HepG2 (cell line): Measurements from ENCODE around the gene SYS1. TPM values are rescaled to one million over a fixed set of nuclear protein-coding genes. Genes with fewer than 3 reads are reported as not detected.

Experiments
- DMAP1 ChIP-seq: IDR thresholded peaks from 2 replicates; pipeline ENCODE4 v1.6.1; 2016
- FOXJ3 ChIP-seq: sonication (generic); formaldehyde crosslinking; IDR thresholded peaks from 2 replicates; pipeline ENCODE4 v1.4.0; 2020; ENCODE audit warnings: missing genetic modification reagents, mild to moderate bottlenecking, borderline replicate concordance
- GTF2F1 ChIP-seq: fragments of 150-350 bp; IDR thresholded peaks from 2 replicates; pipeline ENCODE4 v1.6.1; 2014; ENCODE audit warnings: low read length
- HDAC2 ChIP-seq: sonication (generic); formaldehyde crosslinking; IDR thresholded peaks from 2 replicates; pipeline ENCODE4 v1.4.0; 2020; ENCODE audit warnings: missing genetic modification reagents
- IRF2 ChIP-seq: IDR thresholded peaks from 2 replicates; pipeline ENCODE4 v1.6.1; 2018; ENCODE audit warnings: missing genetic modification reagents, missing compliant biosample characterization
- ISX ChIP-seq: sonication (generic); formaldehyde crosslinking; conservative IDR thresholded peaks from 2 replicates; pipeline ENCODE4 v1.5.0; 2020; ENCODE audit warnings: missing genetic modification reagents
- KAT8 ChIP-seq: IDR thresholded peaks from 2 replicates; pipeline ENCODE4 v1.6.1; 2016; ENCODE audit warnings: missing genetic modification reagents, missing compliant biosample characterization
- NAIF1 ChIP-seq: sonication (generic); formaldehyde crosslinking; IDR thresholded peaks from 2 replicates; pipeline ENCODE4 v1.5.0; 2020; ENCODE audit warnings: mild to moderate bottlenecking, missing genetic modification reagents, borderline replicate concordance
- NFE2L2 ChIP-seq: fragments of 150-350 bp; IDR thresholded peaks from 2 replicates; pipeline ENCODE4 v1.6.1; 2014; ENCODE audit warnings: low read length
- NRL ChIP-seq: sonication (generic); formaldehyde crosslinking; IDR thresholded peaks from 2 replicates; pipeline ENCODE4 v1.5.0; 2020; ENCODE audit warnings: missing genetic modification reagents, mild to moderate bottlenecking, moderate library complexity, borderline replicate concordance
- TRIM24 ChIP-seq: sonication (generic); formaldehyde crosslinking; IDR thresholded peaks from 2 replicates; pipeline ENCODE4 v1.8.0; 2022; ENCODE audit warnings: mild to moderate bottlenecking, missing genetic modification reagents
- ZFP36 ChIP-seq: fragments of 150-350 bp; IDR thresholded peaks from 2 replicates; pipeline ENCODE4 v1.6.1; 2018; ENCODE audit warnings: borderline replicate concordance, low read length, low read depth; ENCODE audit not compliant: partially characterized antibody
- ZFX ChIP-seq: sonication (generic); formaldehyde crosslinking; IDR thresholded peaks from 2 replicates; pipeline ENCODE4 v1.4.0; 2020; ENCODE audit warnings: mild to moderate bottlenecking, low read depth, missing genetic modification reagents, moderate library complexity
- ZNF124 ChIP-seq: sonication (generic); formaldehyde crosslinking; IDR thresholded peaks from 2 replicates; pipeline ENCODE4 v1.4.0; 2020; ENCODE audit warnings: missing genetic modification reagents
- ZNF143 ChIP-seq: sonication (generic); formaldehyde crosslinking; IDR thresholded peaks from 2 replicates; pipeline ENCODE4 v1.4.0; 2020; ENCODE audit warnings: missing genetic modification reagents
- ZNF207 ChIP-seq: fragments of 450-650 bp; IDR thresholded peaks from 2 replicates; pipeline ENCODE4 v1.6.1; 2016; ENCODE audit warnings: antibody characterized with exemption, borderline replicate concordance
- ZNF30 ChIP-seq: sonication (generic); formaldehyde crosslinking; IDR thresholded peaks from 2 replicates; pipeline ENCODE4 v1.5.0; 2020; ENCODE audit warnings: mild to moderate bottlenecking, missing genetic modification reagents
- ZNF564 ChIP-seq: sonication (generic); formaldehyde crosslinking; IDR thresholded peaks from 2 replicates; pipeline ENCODE4 v1.8.1; 2023; ENCODE audit warnings: mild to moderate bottlenecking, missing genetic modification reagents
- ZNF567 ChIP-seq: sonication (generic); formaldehyde crosslinking; IDR thresholded peaks from 2 replicates; pipeline ENCODE4 v1.8.1; 2023; ENCODE audit warnings: mild to moderate bottlenecking, missing genetic modification reagents, borderline replicate concordance
- ZNF678 ChIP-seq: sonication (generic); formaldehyde crosslinking; IDR thresholded peaks from 2 replicates; pipeline ENCODE4 v1.4.0; 2020; ENCODE audit warnings: mild to moderate bottlenecking, missing genetic modification reagents
- polyA plus RNA-seq, 8 experiments: library from polyadenylated mRNA; depleted of rRNA in 3 of 8; stranded (reverse) in 7 of 8; unstranded in 1 of 8; fragments of >200 nt; fragmentation: Illumina TruSeq in 4 of 8; extraction: Trizol in 4 of 8; gene quantifications; 2 replicates each; pipeline versions ENCODE4 v1.2.1 to v1.2.3, GENCODE V29; 2011 to 2016; ENCODE audit warnings: low read depth in 4 of 8, missing spikeins in 1 of 8, mixed read lengths in 1 of 8; ENCODE audit not compliant: insufficient read depth in 1 of 8
- total RNA-seq, 5 experiments: library from RNA; depleted of rRNA; stranded (reverse); fragments of >200 nt; fragmentation: Illumina TruSeq; extraction: Trizol; gene quantifications; 2 replicates each; pipeline ENCODE4 v1.2.3, GENCODE V29; 2016; ENCODE audit warnings: low read depth in 1 of 5
- TF ChIP-seq, protein P1 (sequence below): fragments of 450-650 bp; IDR thresholded peaks from 2 replicates; pipeline ENCODE4 v1.6.1; 2016
- TF ChIP-seq, protein P2 (sequence below): sonication (generic); formaldehyde crosslinking; IDR thresholded peaks from 2 replicates; pipeline ENCODE4 v1.8.1; 2022; ENCODE audit warnings: low read depth, mild to moderate bottlenecking, missing genetic modification reagents
- TF ChIP-seq, protein P3 (sequence below): sonication (generic); formaldehyde crosslinking; IDR thresholded peaks from 2 replicates; pipeline ENCODE4 v1.9.0; 2022; ENCODE audit warnings: missing genetic modification reagents, mild to moderate bottlenecking, borderline replicate concordance

The SYS1 gene
- total and polyA plus RNA-seq, 2 of the 13 experiments (the other 11 are each of a cell fraction or from before 2014, with no cell fraction given) = 38.3 to 65.6 TPM

DNA sequence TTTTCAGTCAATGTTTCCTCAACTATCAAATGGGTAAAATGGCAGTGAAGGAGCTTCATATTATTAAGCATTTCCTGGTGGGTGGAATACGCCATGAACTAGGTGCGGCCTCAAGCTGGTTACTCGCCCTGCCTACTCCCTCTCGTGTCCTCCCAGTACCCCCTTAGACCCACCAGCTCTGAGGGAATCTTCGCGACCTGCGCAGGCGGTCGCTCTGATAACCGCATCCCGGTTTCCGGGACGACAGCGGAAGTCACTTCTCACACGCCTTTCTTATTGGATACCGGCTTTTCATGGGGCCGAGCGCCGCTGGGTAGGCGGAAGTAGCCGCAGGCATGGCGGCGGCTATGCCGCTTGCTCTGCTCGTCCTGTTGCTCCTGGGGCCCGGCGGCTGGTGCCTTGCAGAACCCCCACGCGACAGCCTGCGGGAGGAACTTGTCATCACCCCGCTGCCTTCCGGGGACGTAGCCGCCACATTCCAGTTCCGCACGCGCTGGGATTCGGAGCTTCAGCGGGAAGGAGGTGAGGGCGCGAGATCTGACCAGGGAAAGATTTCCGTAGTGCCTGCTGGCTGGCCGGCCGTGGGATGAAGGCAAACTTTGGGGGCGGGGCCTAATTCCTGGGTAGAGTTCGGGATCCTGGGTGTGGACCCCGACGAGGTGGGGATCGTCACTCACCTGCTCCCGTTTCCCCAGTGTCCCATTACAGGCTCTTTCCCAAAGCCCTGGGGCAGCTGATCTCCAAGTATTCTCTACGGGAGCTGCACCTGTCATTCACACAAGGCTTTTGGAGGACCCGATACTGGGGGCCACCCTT is 53.1 kb downstream of the SYS1 start, which contains the start of gene PIGT (continued):
- TF ChIP-seq, protein P1, sequence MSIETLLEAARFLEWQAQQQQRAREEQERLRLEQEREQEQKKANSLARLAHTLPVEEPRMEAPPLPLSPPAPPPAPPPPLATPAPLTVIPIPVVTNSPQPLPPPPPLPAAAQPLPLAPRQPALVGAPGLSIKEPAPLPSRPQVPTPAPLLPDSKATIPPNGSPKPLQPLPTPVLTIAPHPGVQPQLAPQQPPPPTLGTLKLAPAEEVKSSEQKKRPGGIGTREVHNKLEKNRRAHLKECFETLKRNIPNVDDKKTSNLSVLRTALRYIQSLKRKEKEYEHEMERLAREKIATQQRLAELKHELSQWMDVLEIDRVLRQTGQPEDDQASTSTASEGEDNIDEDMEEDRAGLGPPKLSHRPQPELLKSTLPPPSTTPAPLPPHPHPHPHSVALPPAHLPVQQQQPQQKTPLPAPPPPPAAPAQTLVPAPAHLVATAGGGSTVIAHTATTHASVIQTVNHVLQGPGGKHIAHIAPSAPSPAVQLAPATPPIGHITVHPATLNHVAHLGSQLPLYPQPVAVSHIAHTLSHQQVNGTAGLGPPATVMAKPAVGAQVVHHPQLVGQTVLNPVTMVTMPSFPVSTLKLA = 0 out of 2 replicates have a peak, but pooled peaks have one; percentile 17
- TF ChIP-seq ZNF30 (CRISPR knock-in tag) (peak; percentile 70; the same call in 1 of the 2 replicates), HDAC2 (CRISPR knock-in tag) (peak; percentile 96), NAIF1 (peak; percentile 75; the same call in 1 of the 2 replicates), ZNF124 (CRISPR knock-in tag) (peak; percentile 96), TRIM24 (CRISPR knock-in tag) (no peak), ZFX (CRISPR knock-in tag) (peak; percentile 88), ZNF143 (CRISPR knock-in tag) (peak; percentile 90), ZNF567 (CRISPR knock-in tag) (peak; percentile 98), ZFP36 (no peak), GTF2F1 (0 out of 2 replicates have a peak, but pooled peaks have one; percentile 72), DMAP1 (CRISPR knock-in tag) (peak; percentile 91), NRL (CRISPR knock-in tag) (peak; percentile 99), IRF2 (CRISPR knock-in tag) (peak; percentile 78), ZNF207 (no peak), KAT8 (CRISPR knock-in tag) (peak; percentile 100), ZNF564 (CRISPR knock-in tag) (peak; percentile 95), NFE2L2 (no peak), ISX (no peak; the same call in 1 of the 2 replicates), FOXJ3 (peak; percentile 78; the same call in 1 of the 2 replicates), ZNF678 (peak; percentile 81; the same call in 1 of the 2 replicates)
- TF ChIP-seq, protein P2, sequence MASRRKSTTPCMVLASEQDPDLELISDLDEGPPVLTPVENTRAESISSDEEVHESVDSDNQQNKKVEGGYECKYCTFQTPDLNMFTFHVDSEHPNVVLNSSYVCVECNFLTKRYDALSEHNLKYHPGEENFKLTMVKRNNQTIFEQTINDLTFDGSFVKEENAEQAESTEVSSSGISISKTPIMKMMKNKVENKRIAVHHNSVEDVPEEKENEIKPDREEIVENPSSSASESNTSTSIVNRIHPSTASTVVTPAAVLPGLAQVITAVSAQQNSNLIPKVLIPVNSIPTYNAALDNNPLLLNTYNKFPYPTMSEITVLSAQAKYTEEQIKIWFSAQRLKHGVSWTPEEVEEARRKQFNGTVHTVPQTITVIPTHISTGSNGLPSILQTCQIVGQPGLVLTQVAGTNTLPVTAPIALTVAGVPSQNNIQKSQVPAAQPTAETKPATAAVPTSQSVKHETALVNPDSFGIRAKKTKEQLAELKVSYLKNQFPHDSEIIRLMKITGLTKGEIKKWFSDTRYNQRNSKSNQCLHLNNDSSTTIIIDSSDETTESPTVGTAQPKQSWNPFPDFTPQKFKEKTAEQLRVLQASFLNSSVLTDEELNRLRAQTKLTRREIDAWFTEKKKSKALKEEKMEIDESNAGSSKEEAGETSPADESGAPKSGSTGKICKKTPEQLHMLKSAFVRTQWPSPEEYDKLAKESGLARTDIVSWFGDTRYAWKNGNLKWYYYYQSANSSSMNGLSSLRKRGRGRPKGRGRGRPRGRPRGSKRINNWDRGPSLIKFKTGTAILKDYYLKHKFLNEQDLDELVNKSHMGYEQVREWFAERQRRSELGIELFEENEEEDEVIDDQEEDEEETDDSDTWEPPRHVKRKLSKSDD = peak; percentile 87; the same call in 1 of the 2 replicates
- TF ChIP-seq, protein P3, sequence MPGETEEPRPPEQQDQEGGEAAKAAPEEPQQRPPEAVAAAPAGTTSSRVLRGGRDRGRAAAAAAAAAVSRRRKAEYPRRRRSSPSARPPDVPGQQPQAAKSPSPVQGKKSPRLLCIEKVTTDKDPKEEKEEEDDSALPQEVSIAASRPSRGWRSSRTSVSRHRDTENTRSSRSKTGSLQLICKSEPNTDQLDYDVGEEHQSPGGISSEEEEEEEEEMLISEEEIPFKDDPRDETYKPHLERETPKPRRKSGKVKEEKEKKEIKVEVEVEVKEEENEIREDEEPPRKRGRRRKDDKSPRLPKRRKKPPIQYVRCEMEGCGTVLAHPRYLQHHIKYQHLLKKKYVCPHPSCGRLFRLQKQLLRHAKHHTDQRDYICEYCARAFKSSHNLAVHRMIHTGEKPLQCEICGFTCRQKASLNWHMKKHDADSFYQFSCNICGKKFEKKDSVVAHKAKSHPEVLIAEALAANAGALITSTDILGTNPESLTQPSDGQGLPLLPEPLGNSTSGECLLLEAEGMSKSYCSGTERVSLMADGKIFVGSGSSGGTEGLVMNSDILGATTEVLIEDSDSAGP = peak; percentile 96
